HuH-7.5 (cell line): ENCODE results near the gene CTNNA1.
"Not testable (repeated sequence)": the region's sequence is repeated elsewhere in the genome, so short reads cannot be mapped to it uniquely, and the experiment has no call there.

ENCODE experiments used
- DNase-seq: peaks from one replicate; pipeline ENCODE4 v3.0.0; 2011; ENCODE audit warnings: low spot score

CTNNA1 gene

DNA sequence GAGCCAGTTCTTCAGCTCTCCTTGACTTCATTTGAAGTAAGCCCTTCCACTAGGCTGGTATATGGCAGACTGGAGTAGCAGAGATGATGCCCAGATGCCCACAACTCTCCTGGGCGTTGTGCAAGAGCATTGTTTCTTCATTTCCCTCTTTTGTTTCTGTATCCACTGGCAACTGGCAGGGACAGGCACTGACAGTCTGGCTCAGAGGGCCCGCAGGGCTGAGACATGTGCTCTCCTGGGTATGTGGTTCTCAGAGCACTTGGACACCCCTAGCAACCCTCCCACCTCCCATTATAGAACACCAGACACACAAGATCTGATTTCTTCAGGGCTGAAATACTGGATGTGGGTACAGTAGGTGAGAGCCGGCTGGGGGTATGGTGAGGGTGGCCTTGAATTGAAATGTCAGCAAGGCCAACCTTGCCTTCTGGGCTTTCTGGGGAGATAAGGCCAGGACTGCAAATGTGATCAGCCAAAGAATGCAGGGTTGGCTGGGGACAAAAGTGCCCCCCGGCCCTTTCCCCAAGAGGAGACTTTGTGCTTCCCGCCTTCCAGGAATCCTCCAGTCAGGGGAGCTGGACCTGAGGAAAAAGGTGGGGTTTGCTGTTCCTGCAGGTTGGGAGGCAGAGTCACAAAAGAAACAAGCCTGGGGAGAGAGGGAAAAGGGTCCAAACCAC, 28.6 kb upstream of the CTNNA1 start:
- no peak for DNase-seq

DNA sequence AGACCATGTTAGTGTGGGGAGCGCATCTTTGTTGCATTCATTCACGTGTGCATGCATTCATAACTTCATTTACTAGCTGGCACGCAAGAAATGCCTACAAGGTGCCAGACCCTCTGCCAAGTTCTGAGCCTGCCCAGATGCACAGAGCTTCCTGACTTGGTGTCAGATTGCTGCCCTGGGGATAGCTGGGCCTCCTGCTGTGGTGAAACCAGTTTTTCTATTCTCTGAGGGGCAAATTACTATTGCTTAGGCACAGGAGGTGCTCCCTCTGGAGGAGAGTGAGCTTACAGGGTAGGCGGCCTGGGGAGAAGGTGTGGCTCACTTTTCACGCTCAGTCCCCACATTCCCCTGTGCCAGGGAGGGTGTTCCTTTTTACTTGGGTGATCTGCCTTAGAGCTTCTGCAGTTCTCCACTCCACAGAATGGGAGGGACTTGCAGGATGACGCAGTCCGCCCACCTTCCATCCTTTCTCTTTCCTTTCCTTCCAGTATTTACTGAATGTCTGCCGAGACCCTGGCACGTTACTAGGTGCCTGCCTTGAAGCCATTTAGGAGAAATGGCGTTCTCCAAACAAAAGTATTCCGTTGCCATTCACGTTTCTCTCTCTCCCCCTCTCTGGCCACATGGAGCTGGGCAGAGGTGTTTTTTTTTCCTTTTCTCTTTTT, 27.9 kb upstream of the CTNNA1 start:
- DNase-seq, result peak; percentile 38

DNA sequence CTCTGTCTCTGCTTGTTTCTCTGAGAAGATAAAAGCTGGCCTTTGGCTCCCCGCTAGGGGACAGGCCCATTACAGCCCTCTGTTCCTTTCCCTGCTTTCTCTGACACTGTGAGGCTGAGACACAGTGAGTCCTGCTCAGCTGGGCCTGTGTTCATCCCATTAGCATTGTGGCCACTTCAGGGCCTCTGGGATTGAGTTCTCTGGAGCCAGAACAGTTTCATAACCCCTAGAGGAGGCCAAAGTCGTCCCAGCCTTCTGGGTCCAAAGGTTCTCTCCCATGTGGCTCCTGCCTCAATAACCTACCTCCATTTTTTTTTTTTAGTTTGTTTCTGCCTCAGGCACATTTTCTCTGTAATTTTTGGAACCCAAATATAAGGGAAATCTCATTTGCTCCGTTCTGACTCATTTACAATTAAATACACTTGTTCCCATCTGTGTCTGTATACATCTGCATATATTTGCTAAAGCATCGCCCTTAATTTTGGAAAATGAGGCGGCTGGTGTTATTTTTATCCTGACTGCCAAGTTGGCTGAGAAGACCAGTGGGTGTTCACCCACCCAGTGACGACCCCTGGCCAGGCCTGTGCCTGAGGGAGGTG, 27.3 kb upstream of the CTNNA1 start:
- DNase-seq, result peak; percentile 39

DNA sequence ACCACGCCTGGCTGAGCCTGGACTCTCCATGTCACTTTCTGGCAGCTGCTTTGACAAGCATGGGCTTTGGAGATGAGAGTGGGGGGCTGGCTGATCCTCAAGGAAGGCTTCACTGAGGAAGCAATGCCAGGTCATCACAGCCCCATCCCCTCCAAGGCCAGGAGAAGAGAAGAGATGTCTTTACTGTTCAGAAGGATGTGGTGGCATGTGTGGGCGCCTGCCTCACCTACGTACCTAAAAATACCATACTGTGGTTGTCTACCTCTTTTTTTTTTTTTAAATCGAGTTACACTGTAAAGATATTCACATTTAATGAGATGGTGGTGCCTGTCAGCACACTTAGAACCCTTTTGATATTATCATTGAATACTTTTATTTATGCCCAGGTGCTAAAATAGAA, 26.4 kb upstream of the CTNNA1 start:
- no peak for DNase-seq

DNA sequence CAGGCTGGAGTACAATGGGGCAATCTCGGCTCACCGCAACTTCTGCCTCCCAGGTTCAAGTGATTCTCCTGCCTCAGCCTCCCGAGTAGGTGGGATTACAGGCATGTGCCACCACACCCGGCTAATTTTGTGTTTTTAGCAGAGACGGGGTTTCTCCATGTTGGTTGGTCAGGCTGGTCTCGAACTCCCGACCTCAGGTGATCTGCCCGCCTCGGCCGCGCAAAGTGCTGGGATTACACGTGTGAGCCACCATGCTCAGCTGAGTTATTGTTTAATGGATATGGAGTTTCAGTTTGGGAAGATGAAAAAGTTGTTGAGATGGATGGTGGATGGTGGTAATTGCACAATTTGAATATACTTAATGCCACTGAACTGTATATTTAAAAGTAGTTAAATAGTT, 22.7 kb upstream of the CTNNA1 start:
- not testable (repeated sequence) for DNase-seq

DNA sequence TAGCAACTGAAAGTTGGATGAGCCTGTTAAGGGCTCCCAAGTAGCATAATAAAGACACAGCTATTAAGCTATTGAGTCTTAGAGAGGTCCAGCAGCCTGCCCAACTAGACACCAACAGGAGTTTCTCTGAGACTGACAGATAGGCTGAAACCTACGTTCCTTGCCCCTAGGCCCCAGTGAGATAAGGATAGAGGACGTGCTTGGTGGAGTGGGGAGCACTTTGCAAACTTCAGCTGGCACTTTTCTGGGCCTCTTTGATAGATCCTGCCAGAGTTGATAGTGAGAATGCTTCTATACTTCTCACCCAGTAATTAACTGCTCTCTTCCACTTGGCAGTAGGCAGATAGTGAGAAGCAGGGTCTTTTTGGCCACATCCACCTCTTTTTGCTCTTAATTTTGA, 20.8 kb upstream of the CTNNA1 start:
- no peak for DNase-seq

DNA sequence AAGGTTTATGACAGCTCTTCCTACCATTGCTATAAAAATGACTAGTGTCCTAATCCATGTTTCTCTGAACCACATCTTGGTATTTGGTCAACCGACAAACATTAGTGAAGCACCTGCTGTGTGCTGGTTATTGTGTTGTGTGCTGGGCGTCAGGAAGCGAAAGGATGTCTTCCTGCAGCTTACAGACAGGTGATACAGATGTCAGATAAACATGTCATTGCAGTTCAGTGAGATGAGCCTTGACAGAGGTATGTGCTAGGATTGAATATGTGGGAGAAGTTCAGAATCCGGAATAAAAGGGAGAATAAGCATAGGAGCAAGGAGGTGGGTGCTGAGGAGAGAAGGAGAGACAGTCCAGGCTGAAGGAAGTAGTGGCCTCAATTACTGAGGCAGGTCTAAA, 20.3 kb upstream of the CTNNA1 start:
- no peak for DNase-seq

DNA sequence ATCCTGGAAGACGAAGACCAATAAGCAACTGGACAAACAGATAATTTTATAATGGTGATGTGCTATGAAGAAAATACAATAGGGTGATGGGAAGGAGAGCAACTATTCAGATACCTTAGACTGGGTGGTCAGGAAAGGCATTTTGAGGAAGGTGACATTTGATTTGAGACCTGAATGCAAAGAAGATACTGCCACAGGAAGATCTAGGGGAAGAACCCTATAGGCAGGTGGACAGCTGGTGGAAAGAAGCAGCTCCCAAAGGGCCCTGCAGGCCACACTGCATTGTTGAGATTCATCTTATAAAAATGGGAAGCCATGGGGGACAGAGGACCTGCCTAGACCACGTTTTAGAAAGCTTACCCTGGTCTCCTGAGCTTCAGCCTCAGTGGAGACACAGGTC, 19.7 kb upstream of the CTNNA1 start:
- DNase-seq, result no peak

DNA sequence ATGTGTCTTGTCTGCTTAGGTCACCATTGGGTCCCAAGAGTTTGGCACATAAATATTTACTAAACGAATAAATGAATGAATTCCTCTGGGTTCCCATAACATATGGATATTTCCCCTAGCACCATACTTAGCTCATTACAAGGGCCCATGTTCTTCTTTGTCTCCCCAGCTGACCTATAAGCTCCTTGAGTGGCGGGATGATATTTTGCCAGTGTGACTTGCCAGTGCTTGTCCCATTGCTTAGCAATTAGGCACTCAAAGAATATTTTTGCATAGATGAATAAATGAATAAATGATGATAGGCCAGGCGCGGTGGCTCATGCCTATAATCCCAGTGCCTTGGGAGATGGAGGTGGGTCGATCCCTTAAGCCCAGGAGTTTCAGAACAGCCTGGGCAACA, 16.9 kb upstream of the CTNNA1 start:
- DNase-seq, result no peak

DNA sequence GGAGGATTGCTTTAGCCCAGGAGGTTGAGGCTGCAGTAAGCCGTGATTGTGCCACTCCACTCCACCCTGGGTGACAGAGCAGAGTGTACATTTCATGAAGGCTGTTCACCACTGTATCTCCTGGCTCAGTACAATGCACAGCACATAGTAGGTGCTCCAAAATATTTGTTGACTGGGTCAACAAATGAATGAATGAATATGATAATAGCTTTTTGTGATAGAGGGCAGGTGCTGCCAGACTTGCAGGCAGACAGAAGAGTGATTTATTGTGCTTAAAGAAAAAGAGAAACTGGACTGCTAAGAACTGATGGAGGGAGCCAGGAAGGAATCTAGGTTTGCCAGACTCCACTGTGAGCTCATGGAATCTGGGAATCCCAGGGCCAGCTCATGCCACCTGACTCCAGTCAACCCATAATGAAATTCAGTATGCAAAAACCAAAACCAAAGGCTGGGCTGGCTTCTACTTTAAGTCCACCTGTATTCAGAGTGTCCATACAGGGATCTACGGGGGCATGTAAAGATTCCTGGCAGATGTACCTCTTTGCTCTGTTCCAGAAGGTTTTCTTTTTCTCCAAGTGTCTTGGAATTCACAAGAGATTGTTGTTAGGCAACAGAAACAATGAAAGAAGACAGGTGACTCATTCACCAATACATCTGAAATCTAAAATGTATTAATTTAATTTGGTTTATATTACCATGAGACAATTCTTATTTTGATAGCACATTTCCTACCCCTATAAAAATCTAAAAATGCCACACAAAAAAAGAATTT, 15.5 kb upstream of the CTNNA1 start:
- DNase-seq, result no peak

DNA sequence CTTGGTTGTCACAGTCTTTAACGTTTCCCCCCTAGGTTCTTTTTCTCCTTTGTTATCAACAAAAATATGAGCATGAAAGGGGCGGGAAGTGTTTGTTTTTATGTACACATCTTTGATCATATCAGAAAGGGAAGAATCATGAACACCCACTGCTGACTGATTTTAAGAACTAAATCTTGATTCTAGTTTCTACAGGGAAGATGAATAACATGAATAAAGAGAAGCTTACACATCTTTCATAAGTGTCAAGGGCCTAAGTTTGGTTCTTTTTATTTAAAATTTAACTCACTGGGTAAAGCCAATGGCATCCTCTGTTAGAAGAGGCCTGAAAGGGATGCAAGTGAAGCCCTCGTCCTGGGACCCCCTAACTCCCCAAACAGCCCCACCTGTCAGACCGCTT, 14.8 kb upstream of the CTNNA1 start:
- no peak for DNase-seq

DNA sequence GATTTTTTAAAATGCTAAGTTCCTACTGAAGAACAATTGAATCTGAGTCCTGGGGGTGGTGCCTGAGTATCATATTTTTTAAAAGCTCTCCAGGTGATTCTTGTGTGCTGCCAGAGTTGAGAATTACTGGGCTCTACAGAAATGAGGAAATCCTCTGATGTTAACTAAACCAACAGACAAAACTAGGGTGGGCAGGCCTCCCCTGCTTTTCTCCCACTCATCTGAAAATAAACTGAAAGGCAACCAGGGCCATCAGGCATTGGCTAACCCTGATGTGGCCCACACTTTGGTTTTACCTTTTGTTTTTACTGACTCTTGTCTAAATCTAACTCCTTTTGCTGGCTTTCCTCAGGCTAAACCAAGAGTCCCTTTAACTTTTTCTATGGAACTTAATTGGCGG, 13.3 kb upstream of the CTNNA1 start:
- DNase-seq, result no peak

DNA sequence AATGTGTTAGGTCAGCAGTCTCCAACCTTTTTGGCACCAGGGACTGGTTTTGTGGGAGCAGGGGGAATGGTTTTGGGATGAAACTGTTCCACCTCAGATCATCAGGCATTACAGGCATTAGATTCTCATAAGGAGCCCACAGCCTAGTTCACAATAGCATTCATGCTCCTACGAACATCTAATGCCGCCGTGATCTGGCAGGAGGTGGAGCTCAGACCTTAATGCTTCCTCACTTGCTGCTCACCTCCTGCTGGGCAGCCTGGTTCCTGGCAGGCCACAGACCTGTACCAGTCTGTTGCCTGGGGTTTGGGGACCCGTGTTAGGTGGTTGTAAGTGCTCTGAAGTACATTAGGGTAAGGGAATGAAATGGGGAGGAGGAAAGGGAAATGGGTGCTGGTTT, 9.7 kb upstream of the CTNNA1 start:
- DNase-seq, result no peak

DNA sequence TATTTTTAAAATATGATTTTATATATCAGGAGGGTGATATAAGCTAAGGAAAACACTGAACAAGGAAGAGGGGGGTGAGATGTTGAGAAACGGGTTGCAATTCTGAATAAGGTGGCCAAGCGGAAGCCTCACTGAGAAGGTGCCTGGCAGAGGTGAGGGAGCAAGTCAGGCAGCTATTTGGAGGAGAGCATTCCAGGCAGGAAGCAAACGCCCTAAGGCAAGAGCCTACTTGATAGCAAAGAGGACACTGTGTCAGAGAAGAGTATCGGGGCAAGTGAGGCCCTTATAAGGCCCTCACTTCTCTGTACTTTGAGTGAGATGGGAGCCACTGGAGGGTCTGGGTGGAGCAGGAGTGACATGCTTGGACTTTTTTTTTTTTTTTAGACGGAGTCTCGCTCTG, 8.0 kb upstream of the CTNNA1 start:
- DNase-seq, result no peak

DNA sequence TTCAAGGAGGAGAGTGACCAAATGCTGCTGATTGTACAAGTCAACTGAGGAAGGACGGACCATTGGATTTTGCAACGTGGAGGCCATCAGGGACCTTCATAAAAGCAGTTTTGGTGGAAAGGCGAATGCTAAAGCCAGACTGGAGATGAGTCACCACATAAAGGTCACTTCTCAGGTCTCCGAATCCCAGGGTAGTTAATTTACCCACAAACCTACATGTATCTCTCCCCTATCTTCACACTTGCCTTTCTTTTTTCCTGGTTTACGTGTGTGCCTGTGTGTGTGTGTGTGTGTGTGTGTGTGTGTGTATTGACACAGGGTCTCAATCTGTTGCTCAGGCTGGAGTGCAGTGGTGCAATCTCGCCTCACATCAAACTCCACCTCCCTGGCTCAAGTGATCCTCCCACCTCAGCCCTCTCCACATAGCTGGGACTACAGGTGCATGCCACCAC, 4.6 kb upstream of the CTNNA1 start:
- DNase-seq, result no peak

DNA sequence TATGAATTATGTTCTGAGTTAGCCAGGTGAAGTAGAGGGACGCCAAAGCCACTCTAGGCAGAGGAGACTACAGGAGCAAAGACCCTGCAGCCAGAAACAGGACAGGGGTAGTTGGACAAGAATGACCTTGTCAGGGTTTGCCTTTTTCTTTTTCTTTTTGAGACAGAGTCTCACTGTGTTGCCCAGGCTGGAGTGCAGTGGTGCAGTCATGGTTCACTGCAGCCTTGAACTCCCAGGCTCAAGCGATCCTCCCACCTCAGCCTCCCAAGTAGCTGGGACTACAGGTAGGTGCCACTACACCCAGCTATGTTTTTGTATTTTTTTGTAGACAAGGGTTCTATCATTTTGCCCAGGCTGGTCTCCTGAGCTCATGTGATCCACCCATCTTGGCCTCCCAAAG, 1.9 kb upstream of the CTNNA1 start:
- DNase-seq, result not testable (repeated sequence)

DNA sequence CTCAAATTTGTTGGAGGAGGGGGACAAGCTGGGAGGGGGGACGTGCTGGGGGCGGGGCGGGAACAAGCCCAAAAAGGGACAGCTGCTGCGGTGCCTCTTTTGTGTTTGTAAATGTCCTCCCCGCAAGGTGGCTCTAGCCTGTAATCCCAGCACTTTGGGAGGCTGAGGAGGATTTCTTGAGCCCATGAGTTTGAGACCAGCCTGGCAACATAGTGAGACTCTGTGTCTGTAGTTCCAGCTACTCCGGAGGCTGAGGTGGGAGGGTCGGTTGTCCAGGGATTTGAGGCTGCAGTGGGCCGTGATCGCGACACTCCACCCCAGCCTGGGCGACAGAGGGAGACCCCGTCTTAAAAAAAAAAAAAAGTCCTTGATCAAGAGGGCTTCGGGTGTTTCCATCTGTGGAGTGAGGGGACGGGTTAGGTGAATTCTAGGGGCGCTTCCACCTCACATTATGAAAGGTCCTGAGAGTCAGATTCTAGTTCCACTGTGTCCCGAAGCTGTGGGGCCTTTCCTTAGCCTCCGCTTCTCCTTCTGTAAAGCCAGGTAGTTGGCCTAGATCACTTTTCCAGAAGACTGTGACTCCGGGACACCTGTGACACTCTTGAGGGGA, 779 bp upstream of the CTNNA1 start:
- DNase-seq, result no peak

DNA sequence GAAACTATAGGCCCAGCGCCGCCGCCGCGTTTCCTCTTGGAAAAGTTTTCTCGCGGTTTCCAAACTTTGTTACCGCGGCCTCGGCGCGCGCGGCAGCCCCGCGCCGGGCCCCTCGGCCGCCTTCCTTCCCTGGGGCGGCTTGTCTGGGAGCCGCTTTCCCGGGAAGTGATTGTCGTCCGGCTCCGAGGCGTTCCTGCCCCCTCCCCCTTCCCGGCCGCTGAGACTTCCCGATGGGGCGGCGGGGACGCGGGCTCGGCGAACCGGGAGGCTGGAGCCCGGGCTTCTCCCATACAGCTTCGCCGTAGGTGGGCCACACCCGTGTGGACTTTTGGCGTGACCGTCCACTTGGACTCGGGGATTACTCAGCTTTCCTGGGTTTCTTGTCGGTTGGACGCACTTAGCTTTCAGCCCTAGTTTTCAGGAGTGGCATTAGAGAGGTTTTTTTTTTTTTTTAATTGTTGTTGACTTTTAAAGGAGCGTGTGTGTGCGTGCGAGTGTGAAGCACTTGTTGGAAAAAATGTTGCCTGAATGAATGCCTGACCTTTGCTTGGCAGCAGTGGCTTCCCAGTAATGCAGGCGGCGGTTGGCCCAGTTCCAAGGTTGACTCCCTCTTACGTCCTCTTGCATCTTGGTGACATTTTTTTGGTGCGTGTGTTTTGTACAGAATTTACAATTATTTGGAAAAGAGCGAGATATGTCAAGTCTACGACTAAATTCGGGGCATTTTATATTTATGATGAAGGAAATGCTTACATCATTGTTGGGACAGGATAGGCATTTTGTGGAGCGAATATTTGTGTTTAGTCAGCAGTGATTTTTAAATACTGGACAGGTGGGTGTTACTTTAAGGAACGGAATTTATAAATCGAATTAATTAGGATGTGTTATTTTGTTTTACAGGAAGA, 821 bp downstream of the CTNNA1 start:
- peak; percentile 71 for DNase-seq

DNA sequence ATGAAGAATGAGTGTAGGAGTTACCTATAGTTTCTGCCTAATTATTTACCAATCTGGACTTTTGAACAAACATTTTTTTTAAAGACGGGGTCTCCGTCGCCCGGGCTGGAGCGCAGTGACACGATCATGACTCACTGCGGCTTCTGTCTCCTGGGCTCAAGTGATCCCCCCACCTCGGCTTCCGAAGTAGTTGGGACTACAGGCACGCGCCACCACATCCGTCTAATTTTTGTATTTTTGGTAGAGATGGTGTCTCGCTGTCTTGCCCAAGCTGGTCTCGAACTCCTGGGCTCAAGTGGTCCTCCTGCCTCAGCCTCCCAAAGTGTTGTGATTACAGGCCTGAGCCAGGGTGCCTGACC, 1.5 kb downstream of the CTNNA1 start:
- DNase-seq, result no peak

DNA sequence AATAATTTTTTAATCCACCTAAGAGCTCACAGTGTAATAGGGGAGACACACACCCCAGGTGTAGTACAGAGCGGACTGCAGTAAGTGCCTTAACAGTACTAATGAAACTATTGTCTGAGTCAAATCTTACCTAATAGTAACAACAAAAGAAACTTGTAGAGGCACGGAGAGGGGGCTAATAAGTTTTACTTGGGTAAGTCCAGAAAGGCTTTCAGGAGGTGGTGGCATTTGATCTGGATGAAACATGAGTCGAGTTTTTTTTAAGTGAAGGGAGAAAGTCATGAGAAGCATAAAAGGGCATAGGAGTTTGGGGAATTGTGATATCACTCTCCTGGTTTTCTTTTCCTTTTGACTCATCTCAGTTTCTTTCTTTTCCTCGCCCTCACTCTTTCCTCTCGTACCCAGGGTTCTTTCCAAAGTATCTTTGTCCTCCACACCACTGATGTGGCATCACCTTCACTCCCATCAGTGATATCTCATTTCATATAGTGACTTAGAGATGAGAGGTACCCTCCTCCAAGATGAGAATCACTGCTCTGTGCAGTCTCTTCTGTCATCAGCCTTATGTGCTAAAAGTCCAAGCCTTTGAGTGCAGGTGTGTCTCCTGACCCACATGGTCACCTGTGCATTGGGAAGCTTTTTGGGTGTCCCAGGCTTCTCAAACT, 2.0 kb downstream of the CTNNA1 start:
- DNase-seq, result no peak
